GM21737 (cell line): ENCODE data around the gene POU3F3.

Source experiments
- ATAC-seq: cut with Tn5 transposase; IDR thresholded peaks from one replicate; pipeline ENCODE4 v1.9.1; 2021; ENCODE audit warnings: mild to moderate bottlenecking, moderate library complexity; ENCODE audit not compliant: unreplicated experiment

The POU3F3 gene

DNA sequence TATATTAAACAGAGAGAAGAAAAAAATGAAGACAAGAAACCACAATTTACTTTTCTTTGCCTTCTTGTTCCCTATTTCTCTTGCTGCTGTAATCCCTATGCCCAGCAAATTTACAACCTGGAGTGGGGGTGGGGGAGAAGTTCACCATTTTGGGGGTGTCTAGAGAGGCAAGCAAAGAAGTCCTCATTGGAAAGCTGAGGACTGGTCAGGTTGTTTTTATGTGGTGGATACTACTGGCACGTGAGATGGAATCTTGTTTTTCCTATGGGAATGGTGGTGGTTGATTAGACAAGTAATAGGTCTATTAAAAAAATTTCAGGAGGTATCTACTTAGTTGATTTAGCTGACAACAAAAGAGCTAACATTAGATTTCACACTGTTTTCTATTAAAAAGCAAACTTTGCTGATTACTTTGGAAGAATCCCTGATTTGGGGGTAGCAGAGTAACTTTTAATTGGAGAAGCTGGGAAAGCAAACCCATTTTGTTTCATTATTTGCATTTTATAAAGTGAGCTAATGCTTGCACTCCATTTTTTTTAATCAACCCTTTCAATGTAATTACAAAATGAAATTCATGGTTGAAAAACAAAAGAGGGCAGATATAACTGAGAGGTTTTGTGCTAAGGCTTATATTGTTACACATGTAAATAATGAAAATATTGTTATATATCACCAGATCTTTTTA is 6.0 kb downstream of the POU3F3 start:
- no peak for ATAC-seq

DNA sequence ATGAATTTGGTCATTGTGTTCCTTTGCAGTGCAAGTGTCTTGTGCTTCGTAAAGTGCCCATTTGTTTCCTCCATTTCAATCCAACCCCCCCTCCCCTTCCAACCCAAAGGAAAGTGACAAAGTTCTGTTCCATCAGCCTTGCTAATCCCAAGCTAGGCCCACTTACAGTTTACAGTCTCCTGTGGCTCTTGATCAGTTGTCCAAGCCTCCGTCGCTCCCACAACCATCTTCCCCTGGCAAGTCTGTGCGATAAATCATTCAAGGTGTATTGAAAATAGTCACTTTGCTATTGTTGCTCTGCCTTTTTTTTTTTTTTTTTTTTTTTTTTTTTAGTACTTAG is 6.5 kb downstream of the POU3F3 start:
- ATAC-seq = no peak

DNA sequence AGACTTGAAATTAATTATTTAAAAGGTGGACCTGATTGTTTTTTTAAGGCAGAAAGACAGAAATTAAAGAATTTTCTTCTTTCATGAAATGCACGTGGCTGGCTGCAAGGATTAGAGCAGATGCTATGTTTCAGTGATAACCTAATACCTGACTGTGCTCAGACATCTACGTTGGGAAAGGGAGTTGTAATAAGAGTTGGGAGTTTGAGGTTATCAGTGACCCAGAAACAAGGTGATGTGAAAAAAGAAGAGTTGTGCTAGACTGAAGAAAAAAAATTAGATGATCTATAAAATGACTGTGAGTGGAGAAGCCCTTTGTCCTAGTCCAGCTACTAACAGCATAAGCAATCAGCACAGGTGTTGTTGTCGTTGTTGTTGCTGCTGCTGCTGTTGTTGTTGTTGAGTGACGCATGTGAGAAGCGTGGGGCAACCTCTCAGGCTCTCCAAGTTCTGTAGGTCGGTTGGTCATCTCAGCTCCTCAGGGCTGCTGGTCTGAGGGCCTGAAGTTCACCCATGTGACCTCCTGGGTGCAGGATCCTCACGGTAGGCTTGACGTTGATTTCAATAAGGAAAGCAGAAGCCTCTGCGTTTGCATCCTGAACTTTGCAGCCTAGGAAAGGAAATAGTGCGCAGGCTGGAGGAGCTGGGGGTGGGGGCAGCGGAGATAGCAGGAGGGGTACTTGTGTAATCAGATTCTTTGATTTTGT is 7.6 kb downstream of the POU3F3 start:
- ATAC-seq = no peak

DNA sequence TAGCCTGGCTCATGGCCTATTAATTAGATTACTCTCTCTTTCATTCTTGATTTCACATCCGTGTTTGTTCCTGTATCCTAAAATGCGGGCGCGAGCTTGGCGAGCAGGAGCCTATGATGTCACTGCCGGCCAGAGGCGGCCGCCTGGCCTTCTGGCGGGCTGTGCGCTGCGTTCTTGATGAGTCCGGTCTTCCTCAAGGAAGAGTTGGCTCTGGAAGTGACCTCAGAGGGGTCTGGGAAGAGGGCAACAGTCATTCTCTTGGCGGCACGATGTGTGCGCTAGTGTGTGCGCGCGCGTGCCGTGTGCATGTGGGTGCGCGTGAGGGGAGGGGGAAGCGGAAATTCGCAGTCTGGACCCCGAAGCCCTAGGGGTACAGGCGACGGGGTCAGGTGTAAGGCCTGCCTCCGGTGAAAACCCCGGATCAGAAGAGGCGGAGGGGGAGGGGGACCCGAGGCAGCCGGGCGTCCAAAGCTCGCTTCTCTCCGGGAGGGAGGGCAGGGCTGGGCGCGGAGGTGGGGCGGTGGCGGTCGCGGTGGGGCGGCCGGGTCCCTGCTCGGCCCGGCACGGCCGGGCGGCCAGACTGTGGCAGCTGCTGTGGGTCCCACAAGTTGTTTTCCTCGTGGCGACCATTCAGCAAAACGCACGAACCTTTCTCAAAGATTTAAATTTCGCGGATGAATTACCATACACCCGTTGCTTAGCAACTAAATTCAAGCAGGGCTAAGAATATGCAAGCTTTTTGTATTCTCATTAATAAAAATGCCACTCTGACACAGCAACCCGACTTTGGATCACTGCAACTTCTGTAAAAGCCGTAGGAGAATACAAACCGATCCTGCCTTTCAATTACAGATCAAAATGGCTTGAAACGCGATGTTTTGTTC is 8.4 kb downstream of the POU3F3 start:
- ATAC-seq = no peak

DNA sequence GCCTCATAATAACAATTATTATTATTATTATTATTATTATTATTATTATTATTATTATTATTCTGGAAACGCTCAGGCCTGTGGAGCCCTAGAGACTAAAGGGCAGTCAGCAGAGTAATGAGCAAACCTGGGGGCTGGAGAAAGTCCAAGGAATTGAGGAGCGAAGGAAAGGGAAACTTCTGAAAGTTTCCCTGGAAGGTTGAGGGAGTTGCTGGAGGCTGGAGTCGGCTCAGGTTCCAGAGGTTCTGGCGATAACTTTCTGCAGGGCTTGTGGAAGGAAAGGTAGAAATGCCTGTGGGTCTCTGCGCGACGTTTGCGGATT is 9.2 kb downstream of the POU3F3 start:
- no peak for ATAC-seq

DNA sequence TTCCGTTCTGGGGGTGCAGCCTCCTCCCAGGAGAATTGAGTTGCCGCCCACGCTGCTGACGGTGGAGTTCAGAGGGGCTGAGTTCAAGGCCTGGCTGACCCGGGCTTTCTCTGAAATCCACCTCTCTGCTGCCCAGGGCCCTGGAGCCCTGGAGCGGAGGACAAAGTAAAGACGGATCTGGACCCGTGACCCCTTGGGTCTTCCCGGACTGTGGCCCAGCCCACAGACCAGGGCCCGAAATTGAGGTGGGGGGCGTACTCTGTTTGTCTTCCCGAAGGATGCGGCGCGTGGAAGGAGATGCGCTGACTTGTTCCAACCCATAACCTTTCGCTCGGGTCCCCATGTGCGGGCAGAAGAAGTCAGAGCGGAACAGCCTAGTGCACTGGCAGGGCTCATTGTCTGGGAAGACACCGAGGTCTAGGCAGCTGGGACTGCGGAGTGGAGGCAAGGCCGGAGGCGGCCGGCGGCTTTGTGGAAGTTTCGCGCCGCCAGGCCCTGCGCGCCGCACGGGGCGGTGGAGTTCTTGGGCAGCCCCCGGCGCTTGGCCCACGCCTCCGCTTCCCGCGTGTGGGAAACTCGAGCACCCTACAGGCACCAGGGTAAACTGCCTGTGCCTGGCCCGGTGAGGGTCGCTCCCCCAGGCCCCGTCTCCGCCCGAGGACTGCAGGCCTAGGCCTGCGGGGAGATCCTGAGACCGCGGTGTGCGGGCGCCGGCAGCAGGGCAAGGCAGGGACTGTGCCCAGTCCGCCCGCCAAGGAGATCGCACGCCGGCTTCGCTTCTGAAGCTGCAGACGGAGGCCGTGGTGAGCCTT is 9.8 kb downstream of the POU3F3 start:
- ATAC-seq = no peak

DNA sequence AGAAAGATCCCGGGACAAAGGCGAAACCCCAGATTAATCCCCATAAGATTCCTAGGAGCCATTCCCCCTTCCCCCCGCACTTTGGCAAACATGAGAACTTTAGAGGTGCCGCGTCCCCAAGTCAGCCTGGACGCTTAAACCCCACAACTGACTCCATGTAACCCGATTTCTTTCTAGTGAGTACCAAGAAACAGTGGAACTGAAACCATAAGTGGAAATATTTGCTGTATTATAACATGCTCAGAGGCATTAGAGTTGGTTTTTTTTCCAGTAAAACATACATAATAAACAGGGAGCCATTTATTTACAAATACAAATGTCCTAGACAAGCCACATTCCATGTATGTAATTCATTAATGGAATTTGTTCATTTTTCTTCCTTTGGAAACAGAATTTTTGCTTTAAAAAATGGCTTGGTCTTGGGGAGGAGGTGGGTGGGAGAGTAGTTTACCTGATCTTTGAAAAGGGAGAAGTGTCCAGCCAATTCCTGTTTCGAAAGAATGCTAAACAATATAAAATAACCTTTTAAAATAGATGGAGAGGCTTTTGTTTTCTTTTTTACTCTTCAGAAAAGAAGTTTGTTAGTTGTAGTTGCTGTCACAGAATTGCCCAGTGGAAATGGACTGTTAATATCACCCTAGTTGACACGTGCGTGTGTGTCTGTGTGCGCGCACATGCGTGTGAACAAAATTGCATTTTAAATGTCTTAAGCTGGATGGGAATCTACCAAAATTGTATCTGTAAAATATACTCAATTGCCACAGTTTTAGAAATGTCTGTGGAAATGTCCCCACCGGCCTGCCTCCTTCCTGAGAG is 10.6 kb downstream of the POU3F3 start:
- no peak for ATAC-seq

DNA sequence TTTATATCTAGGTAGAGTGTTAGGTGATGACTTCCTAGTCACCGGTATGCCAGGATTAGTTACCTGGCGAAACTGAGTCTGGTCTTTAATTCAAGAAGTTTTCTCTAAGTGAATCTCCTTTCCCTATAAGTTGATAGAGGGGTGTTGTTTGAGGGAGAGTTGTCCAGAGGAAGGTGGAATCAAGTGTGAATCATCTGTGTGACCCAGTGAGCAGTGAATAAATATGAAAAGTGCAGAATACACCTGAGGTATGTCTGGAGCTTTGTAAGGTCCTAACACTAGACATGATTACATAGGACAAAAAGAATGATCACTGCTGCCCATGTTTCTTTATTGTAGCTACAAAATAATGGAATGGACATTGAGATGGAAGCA is 11.2 kb downstream of the POU3F3 start:
- ATAC-seq = no peak

DNA sequence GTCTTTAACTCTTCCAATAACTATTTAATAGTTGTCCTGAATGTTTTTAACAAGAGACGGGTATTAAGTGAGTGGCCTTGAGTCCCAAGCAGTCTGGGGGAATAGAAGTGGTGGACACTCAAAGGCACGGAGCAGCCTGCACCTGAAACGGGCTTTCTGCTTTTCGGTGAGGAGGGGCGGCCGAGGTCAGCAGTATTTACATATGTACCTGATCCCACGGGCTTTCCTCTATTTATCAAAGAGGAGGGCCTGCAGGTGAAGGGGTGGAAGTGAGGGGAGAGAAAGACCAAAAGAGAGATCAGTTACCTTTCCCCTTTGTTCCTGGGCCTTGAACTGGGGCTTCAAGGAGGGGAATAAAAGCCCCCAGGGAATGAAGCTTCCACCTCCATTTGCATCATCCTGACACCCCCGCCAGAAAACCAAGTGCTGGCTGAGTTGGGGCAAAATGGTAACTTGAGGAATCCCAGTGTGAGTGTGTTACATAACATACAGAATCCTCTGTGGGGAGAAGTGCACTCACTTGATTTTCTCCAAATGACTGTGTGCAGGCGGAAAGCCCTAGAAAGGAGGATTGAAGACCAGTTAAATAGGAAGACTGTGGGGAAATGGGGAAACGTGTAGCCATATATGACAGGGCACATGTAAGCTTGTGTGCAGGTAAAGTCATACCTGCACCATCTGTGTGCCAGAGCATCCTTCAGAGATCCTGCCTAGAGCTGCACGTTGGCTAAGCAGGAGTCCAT is 12.4 kb downstream of the POU3F3 start:
- no peak for ATAC-seq

DNA sequence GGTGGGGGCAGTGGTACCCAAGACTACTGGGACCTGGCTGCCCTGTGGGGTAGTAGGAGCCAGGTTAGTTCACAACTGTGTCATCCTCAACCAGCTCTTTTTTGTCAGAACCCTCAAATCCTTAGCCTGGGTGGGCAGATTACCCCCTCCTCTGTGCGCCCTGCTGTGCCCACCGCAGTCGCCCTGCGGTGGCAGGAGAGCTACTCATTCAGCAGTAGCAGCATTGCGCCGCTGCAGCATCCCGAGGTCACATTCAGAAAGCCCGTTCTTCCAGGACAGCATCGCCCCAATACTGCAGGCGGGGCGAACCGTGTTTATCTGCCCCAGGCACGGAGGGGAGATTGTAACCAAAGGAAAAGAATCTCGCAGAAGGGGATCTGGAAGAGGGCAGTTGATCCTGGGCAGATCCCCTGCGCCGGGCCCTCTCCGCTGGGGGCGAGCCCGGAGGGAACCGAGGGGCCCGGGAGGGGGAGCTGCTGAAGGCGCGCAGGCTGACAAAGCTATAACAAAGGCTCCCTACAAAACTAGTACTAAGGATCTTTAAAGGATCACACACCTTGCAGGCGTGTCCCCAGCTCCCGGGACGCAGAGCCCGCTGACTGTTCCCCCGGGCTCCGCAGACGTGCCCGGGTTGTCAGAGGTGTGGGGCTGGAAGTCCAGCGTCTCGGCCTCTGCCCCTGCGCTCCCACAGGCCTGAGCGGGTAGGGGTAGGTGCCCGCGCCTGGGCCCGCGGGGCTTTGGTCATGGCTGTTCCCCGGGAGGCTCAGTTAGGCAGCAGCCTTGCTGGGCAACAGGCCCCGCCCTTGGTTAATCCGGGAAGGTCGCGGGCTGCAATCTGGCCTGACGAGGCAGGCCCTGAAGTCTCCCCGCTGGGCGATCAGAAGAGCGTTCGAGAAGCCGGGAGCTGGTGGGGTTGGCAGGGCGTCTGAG is 13.2 kb downstream of the POU3F3 start:
- no peak for ATAC-seq

DNA sequence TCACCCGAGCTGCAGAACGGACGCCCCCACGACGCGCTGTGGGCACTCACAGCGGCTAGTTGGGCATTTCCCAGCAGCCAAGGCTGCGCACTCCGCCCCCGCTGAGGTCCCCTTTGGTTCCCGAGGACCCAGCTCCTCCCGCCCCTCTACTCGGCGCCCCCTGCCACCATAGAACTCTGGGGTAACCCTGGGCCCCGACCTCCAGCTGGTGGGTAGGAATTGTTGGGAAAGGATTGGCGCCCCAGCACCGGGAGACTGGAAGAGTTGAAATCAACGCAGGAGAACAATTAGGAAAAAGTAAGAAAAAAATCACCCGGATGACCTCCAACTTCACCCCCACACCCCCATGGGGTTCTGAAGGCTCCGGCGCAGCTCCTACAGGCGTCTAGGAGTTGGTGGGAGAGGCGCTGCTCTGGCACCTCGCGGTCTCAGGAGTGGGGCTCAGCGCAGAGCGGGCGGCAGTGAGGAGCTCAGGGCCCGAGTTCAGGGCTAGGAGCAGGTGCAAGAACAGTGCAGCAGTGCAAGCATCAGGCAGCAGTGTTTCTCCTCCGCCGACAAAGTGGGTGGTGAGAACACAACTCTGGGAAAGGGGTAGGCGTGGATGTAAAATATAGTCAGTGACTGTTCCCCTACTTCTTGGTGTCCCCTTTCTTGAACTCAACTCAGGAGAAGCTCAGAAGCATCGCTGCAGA is 14.0 kb downstream of the POU3F3 start:
- ATAC-seq = no peak

DNA sequence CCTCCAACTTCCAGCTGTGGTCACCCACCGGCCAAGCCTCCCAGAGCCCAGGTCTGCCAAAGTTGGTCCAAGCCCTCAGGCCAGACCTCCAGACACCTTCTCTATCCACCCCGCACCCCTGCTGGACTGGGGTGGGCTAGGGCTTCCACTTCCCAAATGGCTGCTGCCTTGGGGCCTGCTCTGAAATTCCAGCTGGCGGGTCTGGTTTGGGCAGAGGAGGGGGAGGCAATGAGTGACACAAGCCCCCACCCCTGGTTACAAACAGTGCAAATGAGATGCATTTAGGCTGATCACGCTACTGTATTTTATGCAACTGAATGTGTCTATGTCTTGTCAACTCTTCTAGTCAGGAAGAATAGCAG is 14.6 kb downstream of the POU3F3 start:
- ATAC-seq = no peak

DNA sequence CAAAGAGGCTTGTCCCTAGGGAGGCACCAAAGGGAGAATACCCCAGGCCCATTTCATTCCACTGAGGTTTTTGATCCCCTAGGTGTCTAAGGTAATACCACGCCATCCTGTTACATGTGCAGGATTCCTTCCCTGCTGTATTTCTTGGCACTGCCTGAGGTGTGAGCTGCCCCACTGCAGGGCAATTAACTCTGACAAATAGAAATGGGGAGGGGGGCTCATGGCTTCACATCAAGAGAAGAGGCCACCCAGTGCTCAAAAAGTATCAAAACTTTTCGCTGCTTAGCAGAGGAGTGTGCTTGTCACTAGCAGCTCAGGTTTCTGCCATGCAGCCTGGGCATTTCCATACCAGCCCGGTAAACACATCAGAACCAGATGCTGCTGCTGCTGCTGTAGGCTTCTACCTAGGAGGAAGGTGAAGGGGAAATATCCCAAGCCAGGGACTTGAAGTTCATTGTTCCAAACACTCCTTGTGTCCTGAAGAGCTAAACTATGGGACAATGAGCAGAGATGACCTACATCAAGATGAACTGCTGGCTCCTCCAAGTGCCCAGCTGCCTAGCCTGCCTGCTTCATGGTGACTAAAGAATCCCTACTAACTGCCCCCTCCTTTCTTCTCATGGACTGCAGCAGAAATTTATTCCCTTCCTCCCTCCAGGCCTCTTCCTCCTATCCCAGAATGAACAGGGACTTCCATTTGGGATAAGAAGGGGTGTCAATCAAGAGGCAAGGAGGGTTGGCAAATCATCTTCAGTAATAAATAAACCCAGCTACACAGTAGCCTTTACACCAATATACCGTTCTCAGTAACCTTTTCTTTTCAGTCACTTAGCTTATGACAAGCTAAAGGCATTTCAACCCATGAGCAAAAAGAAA is 16.4 kb downstream of the POU3F3 start:
- no peak for ATAC-seq

DNA sequence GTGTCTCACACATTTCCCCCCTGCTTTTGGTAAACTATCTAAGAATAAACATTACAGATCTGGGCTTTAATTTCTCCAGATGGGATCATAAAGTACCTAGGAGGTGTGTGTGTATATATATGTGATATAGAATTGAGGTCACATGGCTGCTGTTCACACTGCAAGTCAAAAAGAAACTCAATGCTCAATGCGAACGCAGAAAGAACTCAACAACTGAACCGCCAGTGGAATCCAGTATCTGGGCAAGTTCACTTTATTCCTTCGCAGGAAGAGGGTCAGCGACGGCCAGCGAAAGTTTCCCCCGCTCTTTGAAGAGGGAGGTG is 17.7 kb downstream of the POU3F3 start:
- ATAC-seq = no peak

DNA sequence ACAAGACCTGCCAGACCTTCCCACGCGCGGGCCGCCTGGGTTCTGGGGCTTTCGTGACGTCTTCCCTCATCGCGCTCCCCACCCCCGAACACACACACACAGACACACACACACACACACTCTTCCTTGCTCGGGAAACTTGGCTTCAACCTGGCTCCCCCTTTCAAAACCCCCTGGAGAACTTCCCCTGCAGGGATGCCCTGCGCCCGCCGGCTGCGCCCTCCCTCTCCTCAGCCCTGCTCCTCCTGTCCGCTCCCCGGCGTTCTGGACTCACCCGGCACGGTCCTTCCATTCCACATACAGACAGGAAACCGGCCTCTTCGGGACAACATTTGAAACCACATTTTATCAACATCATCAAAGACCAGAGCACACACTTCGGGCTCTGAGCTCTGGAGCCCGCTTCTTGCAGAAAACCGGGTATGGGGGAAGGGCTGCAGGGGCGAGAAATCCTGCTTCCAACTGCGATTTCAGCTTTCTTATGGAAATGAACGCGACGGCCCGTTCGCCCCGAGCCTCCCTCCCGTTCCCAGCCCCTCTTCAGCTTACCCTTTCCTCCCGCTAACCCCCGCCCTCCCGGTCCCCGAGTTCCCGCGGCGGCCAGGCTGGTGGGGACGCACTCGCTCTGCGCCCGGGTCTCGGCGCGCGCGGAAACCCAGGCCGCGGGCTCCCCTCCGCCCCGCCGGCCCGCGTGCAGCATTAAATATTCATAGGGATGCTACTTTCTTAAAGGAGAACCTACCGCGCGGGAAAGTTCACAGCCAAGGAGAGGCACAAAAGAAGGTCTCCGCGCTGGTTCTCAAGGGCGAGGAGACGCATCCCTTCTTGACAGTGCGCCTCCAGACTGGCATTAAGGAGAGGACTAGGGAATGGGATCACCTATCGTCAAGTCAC is 18.3 kb downstream of the POU3F3 start:
- no peak for ATAC-seq
